GM18519 (cell line): ENCODE results near the gene VAMP5.
"Not testable (repeated sequence)": the region's sequence is repeated elsewhere in the genome, so short reads cannot be mapped to it uniquely, and the experiment has no call there.

ENCODE experiments used
- ATAC-seq: cut with Tn5 transposase; IDR thresholded peaks from one replicate; pipeline ENCODE4 v1.9.1; 2021; ENCODE audit warnings: mild to moderate bottlenecking, moderate library complexity; ENCODE audit not compliant: unreplicated experiment, low FRiP score

VAMP5 gene, protein sequence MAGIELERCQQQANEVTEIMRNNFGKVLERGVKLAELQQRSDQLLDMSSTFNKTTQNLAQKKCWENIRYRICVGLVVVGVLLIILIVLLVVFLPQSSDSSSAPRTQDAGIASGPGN

GRCh38 chr2:85584354-85584856 is at the start of gene VAMP5:
TSS of gene VAMP5 (plus strand) at chr2:85584431. CDS start at chr2:85584491, 60 bp downstream.
- no peak for ATAC-seq

GRCh38 chr2:85534881-85535280 is 49.4 kb upstream of the VAMP5 start:
- ATAC-seq = no peak

DNA sequence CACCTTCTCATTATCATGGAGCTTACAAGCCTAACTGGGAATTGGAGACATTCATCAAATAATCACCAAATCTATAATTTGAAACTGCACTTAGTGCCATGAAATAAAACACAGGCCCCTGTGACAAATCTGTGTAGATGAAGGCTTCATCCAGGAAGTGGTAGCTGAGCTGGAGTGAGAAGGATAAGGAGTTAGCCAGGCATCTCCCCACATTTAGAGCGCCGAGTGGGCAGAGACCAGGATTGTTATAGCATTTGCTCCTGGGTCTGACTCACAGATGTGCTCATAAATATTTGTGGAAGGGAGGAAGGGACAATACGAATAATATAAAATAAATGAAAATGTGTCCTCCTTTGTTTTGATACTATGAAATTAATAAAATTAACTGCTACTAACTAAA is 47.8 kb upstream of the VAMP5 start:
- ATAC-seq = no peak

- no peak for ATAC-seq
Observed at GRCh38 chr2:85537600-85538506, 46.4 kb upstream of the VAMP5 start.

DNA sequence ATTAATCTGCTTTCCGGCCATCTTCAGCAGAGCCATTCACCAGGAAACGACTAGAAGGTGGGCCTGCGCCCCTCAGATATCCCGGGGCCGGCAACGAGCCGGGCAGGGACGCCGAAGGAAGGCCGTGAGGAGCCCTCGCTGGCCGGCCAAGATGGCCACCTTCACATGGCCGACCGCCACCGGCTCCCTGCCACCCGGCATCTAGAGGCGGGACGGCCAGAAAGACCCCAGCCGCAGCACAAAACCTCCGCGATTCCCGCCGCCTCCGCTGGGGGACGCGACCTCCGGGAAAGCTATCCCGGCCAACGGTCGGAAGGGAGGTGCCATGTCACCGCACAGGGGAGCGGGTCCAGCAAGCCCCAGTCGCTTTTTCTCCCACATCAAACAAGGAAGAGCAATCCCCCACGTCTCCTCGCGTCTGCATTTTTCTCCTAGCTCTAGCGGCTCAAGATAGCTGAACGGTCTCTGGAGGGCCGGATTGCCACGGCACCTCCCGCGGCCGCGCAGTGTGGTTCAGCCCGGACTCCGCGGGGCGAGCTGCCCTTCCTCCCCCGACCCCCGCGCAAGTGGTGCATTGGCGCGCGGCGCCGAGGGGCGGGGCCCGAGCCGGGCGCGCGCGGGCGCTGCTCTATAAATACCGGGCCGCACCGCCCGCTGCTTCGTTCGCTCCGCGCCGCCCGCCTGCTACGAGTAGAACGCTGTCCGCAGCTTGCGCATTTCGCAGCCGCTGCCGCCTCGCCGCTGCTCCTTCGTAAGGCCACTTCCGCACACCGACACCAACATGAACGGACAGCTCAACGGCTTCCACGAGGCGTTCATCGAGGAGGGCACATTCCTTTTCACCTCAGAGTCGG is 45.5 kb upstream of the VAMP5 start, which contains the start of gene MAT2A:
Gene MAT2A, plus strand, starts transcription at position 662 of the 854 bp plus-strand sequence. Its CDS starts 120 bp downstream, at position 782.
- peak; percentile 48 for ATAC-seq

DNA sequence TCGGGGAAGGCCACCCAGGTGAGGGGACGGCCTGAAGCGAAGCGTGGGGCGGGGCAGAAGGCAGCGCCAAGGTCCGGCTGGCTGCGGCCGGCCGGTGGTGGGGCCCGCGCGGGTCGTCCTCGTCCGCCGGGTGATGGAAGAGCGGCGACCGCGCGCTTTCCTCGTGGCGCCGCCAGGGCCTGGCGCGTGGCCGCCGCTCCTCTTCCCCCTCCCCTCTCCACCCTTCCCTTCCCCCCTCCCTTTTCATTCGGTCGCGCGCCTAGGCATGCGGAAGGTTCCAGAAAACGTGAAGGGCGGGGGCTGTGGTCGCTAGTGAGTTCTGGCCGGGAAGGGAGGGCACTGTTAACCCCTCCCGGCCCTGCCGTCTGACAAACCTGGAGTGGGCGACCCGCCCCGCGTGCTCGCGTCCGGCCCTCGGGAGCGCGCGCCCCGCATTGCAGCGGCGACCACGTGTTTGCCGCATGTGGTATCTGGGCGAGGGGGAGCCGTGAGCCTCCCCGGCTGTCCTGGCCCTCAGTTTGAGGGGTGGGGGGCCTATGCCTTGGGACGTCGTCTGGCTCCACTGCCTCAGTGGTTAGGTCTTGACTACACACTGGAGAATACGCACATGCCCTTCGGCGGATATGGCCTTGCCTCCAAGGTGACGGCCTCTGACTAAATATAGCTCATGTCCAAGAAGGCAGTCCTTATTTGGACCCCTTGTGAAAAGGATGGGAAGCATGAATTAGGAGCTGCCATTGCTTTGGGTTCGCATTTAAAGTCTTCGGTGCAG is 44.7 kb upstream of the VAMP5 start:
- ATAC-seq = peak; percentile 24

- no peak for ATAC-seq
Observed at GRCh38 chr2:85540133-85540648, 44.0 kb upstream of the VAMP5 start.

DNA sequence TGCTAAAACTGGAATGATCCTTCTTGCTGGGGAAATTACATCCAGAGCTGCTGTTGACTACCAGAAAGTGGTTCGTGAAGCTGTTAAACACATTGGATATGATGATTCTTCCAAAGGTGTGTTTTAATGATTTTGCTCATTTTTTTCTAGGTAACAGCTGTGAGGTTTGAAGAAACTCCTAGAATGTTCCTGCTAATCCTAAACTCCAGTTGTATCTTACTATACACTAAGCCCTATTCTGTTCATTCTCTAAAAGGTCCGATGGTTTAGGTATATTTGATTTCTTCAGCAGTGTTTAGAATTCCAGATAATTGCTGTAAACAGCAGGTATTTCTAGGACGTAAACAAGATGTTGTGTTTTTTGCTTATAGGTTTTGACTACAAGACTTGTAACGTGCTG is 43.0 kb upstream of the VAMP5 start:
- no peak for ATAC-seq

DNA sequence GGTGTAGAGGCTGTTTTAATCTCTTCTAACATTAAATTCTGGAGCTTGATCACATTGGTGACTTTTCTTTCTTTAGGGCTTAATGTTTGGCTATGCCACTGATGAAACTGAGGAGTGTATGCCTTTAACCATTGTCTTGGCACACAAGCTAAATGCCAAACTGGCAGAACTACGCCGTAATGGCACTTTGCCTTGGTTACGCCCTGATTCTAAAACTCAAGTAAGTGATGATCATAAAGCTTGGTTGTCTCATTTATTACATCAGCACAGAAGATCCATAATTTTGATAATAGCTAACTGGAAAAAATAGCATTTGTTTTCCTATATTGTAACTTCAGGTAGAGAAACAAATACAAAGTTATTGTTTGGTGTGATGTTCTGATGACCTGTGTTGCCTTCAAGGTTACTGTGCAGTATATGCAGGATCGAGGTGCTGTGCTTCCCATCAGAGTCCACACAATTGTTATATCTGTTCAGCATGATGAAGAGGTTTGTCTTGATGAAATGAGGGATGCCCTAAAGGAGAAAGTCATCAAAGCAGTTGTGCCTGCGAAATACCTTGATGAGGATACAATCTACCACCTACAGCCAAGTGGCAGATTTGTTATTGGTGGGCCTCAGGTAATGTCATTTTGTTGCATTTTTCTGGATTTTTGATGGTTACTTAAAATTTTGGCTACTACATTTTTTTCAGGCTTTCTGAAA is 42.3 kb upstream of the VAMP5 start:
- ATAC-seq = no peak

DNA sequence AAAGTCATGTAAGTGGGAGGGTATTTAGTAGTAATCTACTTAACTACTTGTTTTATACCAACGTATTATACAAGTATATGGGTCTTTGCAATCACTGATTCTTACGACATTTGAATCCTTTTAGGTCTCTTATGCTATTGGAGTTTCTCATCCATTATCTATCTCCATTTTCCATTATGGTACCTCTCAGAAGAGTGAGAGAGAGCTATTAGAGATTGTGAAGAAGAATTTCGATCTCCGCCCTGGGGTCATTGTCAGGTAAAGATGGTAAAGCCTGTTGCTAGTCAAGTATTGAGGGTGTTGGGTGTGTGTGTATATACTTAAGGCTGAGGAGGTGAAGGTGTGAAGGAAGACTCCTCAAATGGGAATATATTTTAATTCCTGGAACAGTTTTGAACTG is 41.5 kb upstream of the VAMP5 start:
- ATAC-seq = no peak

DNA sequence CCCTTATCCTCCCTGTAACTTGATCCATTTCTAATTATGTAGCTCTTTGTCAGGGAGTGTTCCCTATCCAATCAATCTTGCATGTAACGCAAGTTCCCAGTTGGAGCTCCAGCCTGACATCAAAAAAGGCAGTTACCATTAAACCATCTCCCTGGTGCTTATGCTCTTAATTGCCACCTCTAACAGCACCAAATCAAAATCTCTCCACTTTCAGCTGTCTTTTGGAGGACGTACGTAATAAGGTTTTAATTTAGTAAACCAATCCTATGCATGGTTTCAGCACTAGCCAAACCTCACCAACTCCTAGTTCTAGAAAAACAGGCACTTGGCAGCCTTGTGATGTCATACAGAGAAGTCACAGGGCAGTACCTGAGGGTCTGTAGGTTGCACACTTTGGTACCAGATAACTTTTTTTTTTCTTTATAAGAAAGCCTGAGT is 40.0 kb upstream of the VAMP5 start:
- ATAC-seq = not testable (repeated sequence)

DNA sequence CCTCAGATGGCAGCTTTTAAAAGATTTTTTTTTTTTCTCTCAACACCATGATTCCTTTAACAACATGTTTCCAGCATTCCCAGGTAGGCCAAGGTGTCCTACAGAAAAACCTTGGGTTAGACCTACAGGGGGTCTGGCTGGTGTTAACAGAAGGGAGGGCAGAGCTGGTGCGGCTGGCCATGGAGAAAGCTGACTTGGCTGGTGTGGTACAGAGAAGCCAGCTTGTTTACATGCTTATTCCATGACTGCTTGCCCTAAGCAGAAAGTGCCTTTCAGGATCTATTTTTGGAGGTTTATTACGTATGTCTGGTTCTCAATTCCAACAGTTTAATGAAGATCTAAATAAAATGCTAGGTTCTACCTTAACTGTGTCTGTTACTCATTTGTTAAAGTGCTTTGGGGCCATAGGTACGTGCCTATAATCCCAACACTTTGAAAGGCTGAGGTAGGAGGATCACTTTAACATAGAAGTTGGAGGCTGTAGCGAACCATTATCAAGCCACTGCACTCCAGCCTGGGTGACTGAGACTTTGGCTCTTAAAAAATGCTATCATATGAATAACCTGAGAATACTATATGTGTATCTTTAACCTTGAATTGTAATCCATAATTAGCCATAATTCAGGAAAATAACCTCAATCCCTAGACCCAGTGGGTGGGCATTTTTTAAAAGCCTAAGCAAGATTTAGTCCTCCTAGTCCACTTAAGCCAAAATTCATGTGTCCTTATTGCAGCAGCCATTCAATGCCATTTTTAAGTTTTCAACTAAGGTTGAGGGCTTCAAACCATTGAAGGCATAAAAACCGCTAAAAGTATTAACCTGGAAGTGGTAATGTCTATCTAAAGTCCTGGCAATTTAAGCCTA is 39.1 kb upstream of the VAMP5 start:
- not testable (repeated sequence) for ATAC-seq

DNA sequence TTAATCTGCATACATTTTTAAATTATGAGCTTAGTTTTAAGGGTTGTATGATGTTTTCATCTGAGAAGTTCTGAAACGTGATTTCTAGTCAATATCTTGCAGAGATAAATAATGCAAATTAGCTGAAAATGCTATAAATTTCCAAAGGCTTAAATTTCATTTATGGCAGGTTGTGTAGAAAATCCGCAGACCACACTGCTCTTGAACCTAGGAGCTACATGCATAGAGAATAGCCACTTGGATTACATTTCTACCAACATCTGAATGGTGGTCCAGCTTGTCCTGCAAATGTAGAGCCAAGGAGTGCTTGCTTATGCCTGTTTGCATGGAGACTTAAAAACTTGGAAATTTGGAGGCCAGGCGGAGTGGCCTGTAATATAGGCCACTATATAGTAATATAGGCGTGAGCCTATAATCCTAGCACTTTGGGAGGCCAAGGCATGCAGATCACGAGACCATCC is 38.4 kb upstream of the VAMP5 start:
- no peak for ATAC-seq

DNA sequence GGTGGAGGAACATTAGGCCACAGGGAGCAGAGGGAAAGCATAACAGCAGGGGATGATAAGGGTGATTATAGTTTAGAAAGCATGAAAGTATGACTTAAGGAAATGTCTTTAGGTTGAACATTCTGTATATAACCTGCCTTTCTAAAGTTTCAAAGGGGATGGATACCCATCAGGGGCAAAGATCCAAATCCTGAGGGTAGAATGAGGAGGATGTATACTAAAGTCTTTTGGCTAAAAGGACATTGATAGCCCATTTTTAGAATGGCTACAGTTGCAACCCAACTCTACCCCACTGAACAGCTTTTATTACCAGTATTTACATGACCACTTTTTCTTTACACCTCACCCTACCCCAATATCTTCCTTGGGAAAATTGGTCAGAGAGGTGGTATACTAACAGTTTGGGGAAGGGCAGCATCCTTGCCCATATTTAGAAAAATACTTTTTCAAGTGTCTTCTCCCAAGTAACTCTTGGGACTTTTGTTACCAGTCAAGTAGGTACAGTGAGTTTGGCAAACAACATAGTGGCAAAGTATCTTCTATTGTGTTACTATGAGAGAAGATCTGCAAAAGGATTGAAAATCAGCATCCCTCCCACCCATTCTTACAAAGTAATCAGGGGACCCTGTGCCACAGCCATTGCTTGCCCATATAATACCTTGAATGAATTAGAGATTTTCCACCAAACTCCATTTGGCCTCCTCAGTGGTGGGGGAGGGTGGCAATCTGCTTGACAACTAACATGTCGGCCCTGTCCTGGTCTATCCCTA is 37.0 kb upstream of the VAMP5 start:
- no peak for ATAC-seq

- ATAC-seq = no peak
Observed at GRCh38 chr2:85547859-85548607, 36.2 kb upstream of the VAMP5 start.

GRCh38 chr2:85548608-85548900 is 35.7 kb upstream of the VAMP5 start:
- ATAC-seq = no peak

DNA sequence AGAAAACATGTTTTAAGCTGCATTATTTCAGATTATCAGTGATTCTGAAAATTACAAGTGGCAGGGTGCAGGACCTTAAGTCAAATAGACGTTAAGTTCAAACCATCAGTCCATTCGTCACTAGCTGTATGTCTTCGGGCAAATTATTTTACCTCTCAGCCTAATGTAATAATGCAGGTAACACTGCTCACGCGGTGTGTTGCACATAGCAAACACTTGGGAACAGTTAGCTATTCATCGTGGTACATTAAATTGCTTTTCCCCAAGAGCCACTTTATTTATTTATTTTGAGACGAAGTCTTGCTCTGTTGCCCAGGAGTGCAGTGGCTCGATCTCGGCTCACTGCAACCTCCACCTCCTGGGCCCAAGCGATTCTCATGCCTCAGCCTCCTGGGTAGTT is 35.1 kb upstream of the VAMP5 start:
- no peak for ATAC-seq
